Transverse colon (tissue), 4 donors: ENCODE measurements around the gene ANXA5.

Experiments
- CTCF ChIP-seq, 5 experiments: fragments of 200-600 bp in 3 of 5; fragments of 450-650 bp in 2 of 5; sonication (generic) in 3 of 5; IDR thresholded peaks; 1 replicate in 2 of 5; 2 replicates in 3 of 5; pipeline ENCODE4 v1.5.1; 2016 to 2017; ENCODE audit warnings: antibody characterized with exemption in 5 of 5, inconsistent platforms in 3 of 5, mild to moderate bottlenecking in 2 of 5, moderate library complexity in 1 of 5
- EP300 ChIP-seq: sonication (generic); formaldehyde crosslinking; IDR thresholded peaks from one replicate; pipeline ENCODE4 v1.6.1; 2017; ENCODE audit warnings: antibody characterized with exemption, low read depth
- POLR2A ChIP-seq: fragments of 450-650 bp; IDR thresholded peaks from one replicate; pipeline ENCODE4 v1.6.1; 2016; ENCODE audit warnings: antibody characterized with exemption, mild to moderate bottlenecking, moderate library complexity
- POLR2AphosphoS5 ChIP-seq, 3 donors: sonication (generic); formaldehyde crosslinking; IDR thresholded peaks; one replicate each; pipeline ENCODE4 v1.6.1; 2016; ENCODE audit warnings: antibody characterized with exemption in 3 of 3

GRCh38 chr4:121712001-121712651 is 15.3 kb upstream of the ANXA5 start:
- TF ChIP-seq POLR2AphosphoS5 (IDR thresholded peaks at IDR 0.05), result no peak
- no peak for TF ChIP-seq POLR2A
- no peak for TF ChIP-seq CTCF (IDR thresholded peaks at IDR 0.05)
- no peak for TF ChIP-seq EP300
